Esophagus squamous epithelium (tissue), 5 donors: ENCODE results near the gene SFTPB. TPM values are rescaled to one million over a fixed set of nuclear protein-coding genes. Genes with fewer than 3 reads are reported as not detected.
"Not testable (repeated sequence)": the region's sequence is repeated elsewhere in the genome, so short reads cannot be mapped to it uniquely, and the experiment has no call there.

ENCODE experiments used
- DNase-seq: peaks from one replicate; lab custom pipeline; 2025; lab: John Stamatoyannopoulos, UW
- H3K27ac ChIP-seq, 4 donors: fragments of 200-600 bp; sonication (generic); one replicate each; pipeline ENCODE4 v1.5.1; 2016 to 2019; ENCODE audit warnings: mild to moderate bottlenecking in 1 of 4
- H3K27me3 ChIP-seq, 4 donors: fragments of 200-600 bp; sonication (generic); 1 replicate in 3 of 4; 2 replicates in 1 of 4; pipeline versions ENCODE4 v1.5.1 to v1.6.0; 2017 to 2021; ENCODE audit warnings: antibody characterized with exemption in 1 of 4
- H3K36me3 ChIP-seq, 3 donors: fragments of 200-600 bp; sonication (generic); one replicate each; pipeline ENCODE4 v1.5.1; 2016 to 2019
- H3K4me1 ChIP-seq, 3 donors: fragments of 200-600 bp; sonication (generic); one replicate each; pipeline ENCODE4 v1.5.1; 2017 to 2019
- H3K4me3 ChIP-seq, 4 donors: fragments of 200-600 bp; sonication (generic); 1 replicate in 3 of 4; 2 replicates in 1 of 4; pipeline ENCODE4 v1.5.1; 2016 to 2019; ENCODE audit warnings: mild to moderate bottlenecking in 2 of 4, moderate library complexity in 1 of 4
- H3K9me3 ChIP-seq, 3 donors: fragments of 200-600 bp; sonication (generic); one replicate each; pipeline ENCODE4 v1.5.1; 2016 to 2019
- POLR2A ChIP-seq, 4 donors: fragments of 450-650 bp; IDR thresholded peaks; one replicate each; pipeline ENCODE4 v1.6.1; 2017; ENCODE audit warnings: antibody characterized with exemption in 4 of 4, mild to moderate bottlenecking in 4 of 4, moderate library complexity in 3 of 4
- WGBS, 2 donors: methylation state at CpG; one replicate each; pipeline ENCODE4 v1.1.5; 2018; 5-methylcytosine and 5-hydroxymethylcytosine counted together
- intact Hi-C: fragments of 100-400 bp; cut with DNase I; formaldehyde crosslinking; loops from one replicate; pipeline ENCODE4 v1.15.0; 2022
- total RNA-seq, 4 donors: library from RNA; depleted of rRNA; stranded (reverse); fragments of >200 nt; gene quantifications; one replicate each; pipeline ENCODE4 v1.1.0, GENCODE V29; 2016
- TF ChIP-seq, protein P1 (sequence below), 6 experiments: fragments of 450-650 bp in 4 of 6; fragments of 200-600 bp in 2 of 6; sonication (generic) in 2 of 6; IDR thresholded peaks; one replicate each; pipeline ENCODE4 v1.5.1; 2016 to 2019; ENCODE audit warnings: antibody characterized with exemption in 6 of 6, mild to moderate bottlenecking in 4 of 6, moderate library complexity in 4 of 6
- donor health status: DM: yes; HTN: yes; CAD: no.

The SFTPB gene
- total RNA-seq, 4 donors from 2014 or later, result not detected

DNA sequence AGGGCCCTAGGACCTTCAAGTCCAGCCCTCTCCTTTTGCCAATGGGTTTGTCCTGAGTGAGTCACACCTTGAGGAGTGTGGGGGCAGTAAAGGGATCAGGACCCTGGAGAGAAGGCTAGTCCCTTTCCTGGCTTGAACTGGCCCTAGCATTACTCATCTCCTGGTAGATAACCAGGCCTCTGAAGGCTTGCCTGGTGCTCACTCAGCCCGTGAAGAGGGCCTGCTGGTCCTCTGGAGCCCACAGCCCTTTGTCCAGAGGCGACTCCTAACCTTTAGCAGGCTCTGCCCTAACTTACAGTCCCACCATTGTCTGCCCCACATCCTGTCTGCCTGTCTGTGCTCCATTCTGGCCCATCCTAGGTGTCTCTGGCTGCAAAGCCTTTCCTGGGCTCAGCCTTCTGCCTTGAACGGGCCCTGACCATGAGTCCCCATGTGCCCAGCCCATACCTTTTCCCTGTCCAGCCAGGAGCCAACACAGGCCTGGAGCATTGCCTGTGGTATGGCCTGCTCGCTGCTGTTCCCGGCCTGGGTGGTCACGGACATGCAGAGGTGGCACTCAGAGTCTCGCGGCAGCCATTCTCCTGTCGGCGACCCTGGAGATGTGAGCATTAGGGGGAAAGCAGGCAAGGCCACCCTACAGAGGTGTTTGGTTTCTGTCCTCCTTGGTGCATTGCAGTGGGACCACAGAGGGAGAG lies 5.0 kb downstream of the SFTPB start:
- Histone ChIP-seq H3K27ac (peak overlapping the region in 1 of 4 donors; percentile 60), H3K27me3 (no peaks in the 10 kb centered on the region), H3K36me3 (peaks cover 0 to 17% (median 0%) of the 10 kb centered on the region in 3 donors), H3K9me3 (no peaks in the 10 kb centered on the region), H3K4me1 (peaks cover 0 to 27% (median 0%) of the 10 kb centered on the region in 3 donors), H3K4me3 (no peak overlapping the region)
- intact Hi-C loops, result no loop called here
- no peak for DNase-seq
- 50 to 64% methylated on average over 2 to 3 of the region's 10 CpGs for WGBS, 2 donors
- no peak for TF ChIP-seq POLR2A (IDR thresholded peaks at IDR 0.05)
- TF ChIP-seq, protein P1, sequence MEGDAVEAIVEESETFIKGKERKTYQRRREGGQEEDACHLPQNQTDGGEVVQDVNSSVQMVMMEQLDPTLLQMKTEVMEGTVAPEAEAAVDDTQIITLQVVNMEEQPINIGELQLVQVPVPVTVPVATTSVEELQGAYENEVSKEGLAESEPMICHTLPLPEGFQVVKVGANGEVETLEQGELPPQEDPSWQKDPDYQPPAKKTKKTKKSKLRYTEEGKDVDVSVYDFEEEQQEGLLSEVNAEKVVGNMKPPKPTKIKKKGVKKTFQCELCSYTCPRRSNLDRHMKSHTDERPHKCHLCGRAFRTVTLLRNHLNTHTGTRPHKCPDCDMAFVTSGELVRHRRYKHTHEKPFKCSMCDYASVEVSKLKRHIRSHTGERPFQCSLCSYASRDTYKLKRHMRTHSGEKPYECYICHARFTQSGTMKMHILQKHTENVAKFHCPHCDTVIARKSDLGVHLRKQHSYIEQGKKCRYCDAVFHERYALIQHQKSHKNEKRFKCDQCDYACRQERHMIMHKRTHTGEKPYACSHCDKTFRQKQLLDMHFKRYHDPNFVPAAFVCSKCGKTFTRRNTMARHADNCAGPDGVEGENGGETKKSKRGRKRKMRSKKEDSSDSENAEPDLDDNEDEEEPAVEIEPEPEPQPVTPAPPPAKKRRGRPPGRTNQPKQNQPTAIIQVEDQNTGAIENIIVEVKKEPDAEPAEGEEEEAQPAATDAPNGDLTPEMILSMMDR (IDR thresholded peaks at IDR 0.05), result no peak

DNA sequence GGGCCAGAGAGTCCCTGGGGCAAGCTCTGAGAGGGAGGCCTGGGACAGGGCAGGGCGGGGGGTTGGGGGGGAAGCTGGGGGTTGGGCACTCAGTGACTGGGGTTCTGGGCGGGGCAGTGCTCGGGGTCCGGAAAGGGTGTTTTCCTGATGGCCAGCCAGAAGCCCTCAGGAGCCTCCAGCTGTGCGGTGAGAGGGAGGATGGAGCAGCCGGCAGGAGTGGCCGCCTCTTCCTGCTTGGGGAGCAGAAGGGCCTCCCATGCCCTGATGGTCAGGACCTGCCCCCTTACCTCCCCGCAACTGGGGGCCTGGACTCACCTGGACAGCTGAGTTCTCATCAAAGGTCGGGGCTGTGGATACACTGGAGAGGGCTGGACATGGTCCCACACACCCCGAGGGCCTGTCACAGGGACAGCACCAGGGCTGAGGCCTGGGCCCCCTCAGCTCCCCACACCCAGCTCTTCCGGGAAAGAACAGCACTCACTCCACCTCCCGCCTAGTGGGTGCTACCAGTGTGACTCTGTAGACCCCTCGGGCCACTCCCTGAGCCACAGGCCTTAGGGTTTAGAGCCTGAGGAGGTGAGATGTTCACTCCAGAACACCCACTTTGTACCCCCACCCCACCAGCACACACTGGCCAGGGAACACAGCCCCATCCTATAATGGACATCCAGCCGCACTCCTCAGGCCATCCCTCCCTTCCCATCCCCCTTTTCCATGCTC lies 6.7 kb downstream of the SFTPB start:
- Histone ChIP-seq H3K27ac (peak overlapping the region in 3 of 4 donors; percentile 5 to 69 (median 65)), H3K9me3 (no peaks in the 10 kb centered on the region), H3K4me3 (no peak overlapping the region), H3K27me3 (no peaks in the 10 kb centered on the region), H3K36me3 (peaks cover 0 to 29% (median 0%) of the 10 kb centered on the region in 3 donors), H3K4me1 (peaks cover 0 to 27% (median 0%) of the 10 kb centered on the region in 3 donors)
- intact Hi-C loops, result no loop called here
- DNase-seq, result no peak
- 100% methylated on average over 1 to 2 of the region's 14 CpGs for WGBS, 2 donors
- TF ChIP-seq, protein P1 (IDR thresholded peaks at IDR 0.05), result no peak
- TF ChIP-seq POLR2A (IDR thresholded peaks at IDR 0.05), result no peak

DNA sequence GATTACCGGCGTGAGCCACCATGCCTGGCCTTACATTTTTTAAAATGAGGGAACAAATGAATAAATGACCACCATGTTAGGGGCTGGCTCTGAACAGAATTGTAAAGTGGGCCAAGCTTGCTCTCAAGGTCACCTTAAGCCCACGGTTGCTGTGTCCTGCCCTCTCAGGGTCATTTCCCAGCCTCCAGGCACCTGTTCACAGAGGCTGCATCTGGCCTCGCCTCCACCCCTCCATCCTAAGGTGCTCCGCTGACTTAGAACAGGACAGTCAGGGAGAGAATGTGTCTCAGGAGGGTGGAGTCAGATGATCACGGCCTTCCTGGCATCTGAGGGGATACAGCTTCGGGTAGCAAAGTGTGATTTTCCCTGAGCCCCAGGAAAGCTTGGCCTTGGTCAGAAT lies 7.3 kb downstream of the SFTPB start:
- Histone ChIP-seq H3K9me3 (no peaks in the 10 kb centered on the region), H3K4me1 (peaks cover 0 to 27% (median 0%) of the 10 kb centered on the region in 3 donors), H3K27me3 (no peaks in the 10 kb centered on the region), H3K27ac (peak overlapping the region in 2 of 4 donors; percentile 65 to 69), H3K36me3 (peaks cover 0 to 35% (median 0%) of the 10 kb centered on the region in 3 donors), H3K4me3 (no peak overlapping the region)
- intact Hi-C loops, result no loop called here
- no peak for DNase-seq
- TF ChIP-seq, protein P1 (IDR thresholded peaks at IDR 0.05), result no peak
- no peak for TF ChIP-seq POLR2A (IDR thresholded peaks at IDR 0.05)
- WGBS, 2 donors, result 75 to 85% methylated on average over 4 to 7 of the region's 7 CpGs

DNA sequence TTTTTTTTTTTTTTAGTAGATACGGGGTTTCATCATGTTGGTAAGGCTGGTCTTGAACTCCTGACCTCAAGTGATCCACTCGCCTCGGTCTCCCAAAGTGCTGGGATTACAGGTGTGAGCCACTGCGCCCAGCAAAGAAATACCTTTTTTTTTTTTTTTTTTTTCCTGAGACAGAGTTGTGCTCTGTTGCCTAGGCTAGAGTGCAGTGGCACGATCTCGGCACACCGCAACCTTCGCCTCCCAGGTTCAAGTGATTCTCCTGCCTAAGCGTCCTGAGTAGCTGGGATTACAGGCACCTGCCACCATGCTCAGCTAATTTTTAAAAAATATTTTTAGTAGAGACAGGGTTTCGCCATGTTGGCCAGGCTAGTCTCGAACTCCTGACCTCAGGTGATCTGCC lies 7.7 kb downstream of the SFTPB start:
- H3K4me3 ChIP-seq, intact Hi-C loops, H3K27me3 ChIP-seq, H3K27ac ChIP-seq, DNase-seq, H3K9me3 ChIP-seq: not testable (repeated sequence)
- peaks cover 0 to 27% (median 0%) of the 10 kb centered on the region in 3 donors for H3K4me1 ChIP-seq
- WGBS, 2 donors, result 86 to 100% methylated on average over 3 to 7 of the region's 11 CpGs
- H3K36me3 ChIP-seq, result peaks cover 0 to 39% (median 0%) of the 10 kb centered on the region in 3 donors

DNA sequence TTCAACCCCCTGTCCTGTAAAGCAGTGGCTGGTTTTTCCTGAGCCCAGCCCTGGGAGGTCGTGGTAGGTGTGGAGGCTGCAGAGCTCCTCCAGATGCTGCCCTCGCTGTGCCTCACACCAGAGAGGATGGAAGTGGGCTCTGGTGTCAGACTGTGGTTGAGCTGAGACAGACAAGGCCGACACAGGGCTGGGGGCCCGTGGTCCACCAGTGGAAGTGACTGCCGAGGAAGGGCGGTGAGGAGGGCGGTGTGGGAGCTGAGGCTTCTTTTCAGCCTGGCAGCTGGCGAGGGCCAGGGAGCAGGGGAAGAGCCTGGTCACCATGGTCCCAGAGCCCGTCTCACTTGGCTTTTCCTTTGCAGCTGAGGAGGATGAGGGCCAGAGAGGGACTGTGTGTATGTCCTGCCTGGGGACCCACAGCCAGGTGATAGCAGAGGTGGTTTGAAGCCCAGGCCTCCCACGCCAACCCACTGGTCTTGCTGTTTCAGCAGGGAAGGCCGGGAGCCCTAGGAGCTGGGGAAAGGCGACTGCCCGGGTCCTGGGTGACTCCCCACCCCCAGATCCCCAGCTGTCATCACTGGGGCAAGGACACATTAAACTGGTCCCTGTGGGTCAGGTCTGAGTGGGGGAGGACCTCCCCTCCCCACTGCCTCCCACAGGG lies 8.5 kb downstream of the SFTPB start:
- Histone ChIP-seq H3K36me3 (peaks cover 0 to 45% (median 0%) of the 10 kb centered on the region in 3 donors), H3K4me1 (peaks cover 0 to 27% (median 0%) of the 10 kb centered on the region in 3 donors), H3K4me3 (no peak overlapping the region), H3K27me3 (no peaks in the 10 kb centered on the region), H3K9me3 (no peaks in the 10 kb centered on the region), H3K27ac (no peak overlapping the region)
- DNase-seq, result no peak
- no peak for TF ChIP-seq POLR2A (IDR thresholded peaks at IDR 0.05)
- TF ChIP-seq, protein P1 (IDR thresholded peaks at IDR 0.05), result no peak
- no CpG with 5 or more reads among the region's 13 CpGs for WGBS, 2 donors
- intact Hi-C loops, result no loop called here

DNA sequence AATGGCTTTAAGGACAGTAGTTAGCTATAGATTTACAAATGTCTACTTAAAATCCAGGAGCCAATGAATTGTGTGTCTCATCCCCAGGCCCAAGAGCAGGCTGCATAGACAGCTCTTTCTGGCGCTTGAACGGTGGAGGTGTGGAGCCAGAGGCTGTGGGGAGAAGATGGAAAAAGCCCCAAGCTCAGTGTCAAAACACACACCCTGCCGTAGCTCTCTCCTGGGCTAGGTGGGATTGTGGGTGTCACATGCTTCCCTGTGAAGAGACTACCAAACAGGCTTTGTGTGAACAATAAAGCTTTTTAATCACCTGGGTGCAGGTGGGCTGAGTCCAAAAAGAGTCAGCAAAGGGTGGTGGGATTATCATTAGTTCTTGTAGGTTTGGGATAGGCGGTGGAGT lies 10.6 kb downstream of the SFTPB start:
- Histone ChIP-seq H3K4me1 (peaks cover 0 to 19% (median 0%) of the 10 kb centered on the region in 3 donors), H3K36me3 (peaks cover 0 to 66% (median 0%) of the 10 kb centered on the region in 3 donors)
- H3K4me3 ChIP-seq, H3K9me3 ChIP-seq, DNase-seq, H3K27me3 ChIP-seq, H3K27ac ChIP-seq, intact Hi-C loops: not testable (repeated sequence)
- WGBS, 2 donors, result 87 to 88% methylated on average over 3 of the region's 4 CpGs
